Loucy (cell line): ENCODE results near the gene SH2D3C.

Source experiments
- H2AFZ ChIP-seq: fragments of 200-600 bp; sonication (generic); 2 replicates; pipeline ENCODE4 v1.6.0; 2016; ENCODE audit warnings: antibody characterized with exemption, mild to moderate bottlenecking, low read length, moderate library complexity
- H3F3A ChIP-seq: fragments of 200-600 bp; 2 replicates; pipeline ENCODE4 v1.6.0; 2016; ENCODE audit warnings: antibody characterized with exemption, low read depth, mild to moderate bottlenecking
- H3K27me3 ChIP-seq: fragments of 200-600 bp; sonication (generic); 2 replicates; pipeline ENCODE4 v1.6.1; 2014; ENCODE audit warnings: low read length, mild to moderate bottlenecking; ENCODE audit not compliant: insufficient read depth, poor library complexity, severe bottlenecking
- H3K36me3 ChIP-seq: fragments of 200-600 bp; sonication (generic); 2 replicates; pipeline ENCODE4 v1.6.1; 2016; ENCODE audit warnings: low read length; ENCODE audit not compliant: insufficient read depth
- H3K4me1 ChIP-seq: fragments of 200-600 bp; sonication (generic); 2 replicates; pipeline ENCODE4 v1.5.1; 2014; ENCODE audit warnings: low read length, mild to moderate bottlenecking; ENCODE audit not compliant: insufficient read depth, poor library complexity, severe bottlenecking
- H3K4me2 ChIP-seq: fragments of 200-600 bp; sonication (generic); 2 replicates; pipeline ENCODE4 v1.6.0; 2014; ENCODE audit warnings: antibody characterized with exemption, low read length, low read depth, mild to moderate bottlenecking; ENCODE audit not compliant: poor library complexity, severe bottlenecking
- H3K4me3 ChIP-seq: fragments of 200-600 bp; sonication (generic); 2 replicates; pipeline ENCODE4 v1.5.1; 2014; ENCODE audit warnings: low read length, mild to moderate bottlenecking, mixed read lengths; ENCODE audit not compliant: poor library complexity, severe bottlenecking
- H3K79me2 ChIP-seq: fragments of 200-600 bp; sonication (generic); 2 replicates; pipeline ENCODE4 v1.6.1; 2014; ENCODE audit warnings: low read length; ENCODE audit not compliant: insufficient read depth
- H3K9ac ChIP-seq: fragments of 200-600 bp; sonication (generic); 2 replicates; pipeline ENCODE4 v1.6.0; 2014; ENCODE audit warnings: mild to moderate bottlenecking, low read depth, low read length, moderate library complexity; ENCODE audit not compliant: poor library complexity, severe bottlenecking
- H3K9me2 ChIP-seq: fragments of 200-600 bp; sonication (generic); replicated peaks from 2 replicates; pipeline ENCODE4 v1.6.1; 2016; ENCODE audit warnings: low read depth, low read length, mixed read lengths
- H3K9me3 ChIP-seq: fragments of 200-600 bp; sonication (generic); 2 replicates; pipeline ENCODE4 v1.6.1; 2014; ENCODE audit warnings: mild to moderate bottlenecking, antibody characterized with exemption, low read length, low read depth; ENCODE audit not compliant: insufficient read depth
- H4K20me1 ChIP-seq: fragments of 200-600 bp; sonication (generic); 2 replicates; pipeline ENCODE4 v1.6.0; 2014; ENCODE audit warnings: antibody characterized with exemption, low read length, mild to moderate bottlenecking; ENCODE audit not compliant: insufficient read depth, poor library complexity, severe bottlenecking
- EZH2phosphoT487 ChIP-seq: fragments of 200-600 bp; IDR thresholded peaks from 2 replicates; pipeline ENCODE4 v1.6.1; 2018; ENCODE audit warnings: antibody characterized with exemption, mild to moderate bottlenecking, moderate library complexity, borderline replicate concordance
- TF ChIP-seq, protein P1 (sequence below): fragments of 200-600 bp; sonication (generic); conservative IDR thresholded peaks from 2 replicates; pipeline ENCODE4 v1.5.1; 2014; ENCODE audit warnings: mild to moderate bottlenecking, antibody characterized with exemption, low read length

SH2D3C gene

DNA sequence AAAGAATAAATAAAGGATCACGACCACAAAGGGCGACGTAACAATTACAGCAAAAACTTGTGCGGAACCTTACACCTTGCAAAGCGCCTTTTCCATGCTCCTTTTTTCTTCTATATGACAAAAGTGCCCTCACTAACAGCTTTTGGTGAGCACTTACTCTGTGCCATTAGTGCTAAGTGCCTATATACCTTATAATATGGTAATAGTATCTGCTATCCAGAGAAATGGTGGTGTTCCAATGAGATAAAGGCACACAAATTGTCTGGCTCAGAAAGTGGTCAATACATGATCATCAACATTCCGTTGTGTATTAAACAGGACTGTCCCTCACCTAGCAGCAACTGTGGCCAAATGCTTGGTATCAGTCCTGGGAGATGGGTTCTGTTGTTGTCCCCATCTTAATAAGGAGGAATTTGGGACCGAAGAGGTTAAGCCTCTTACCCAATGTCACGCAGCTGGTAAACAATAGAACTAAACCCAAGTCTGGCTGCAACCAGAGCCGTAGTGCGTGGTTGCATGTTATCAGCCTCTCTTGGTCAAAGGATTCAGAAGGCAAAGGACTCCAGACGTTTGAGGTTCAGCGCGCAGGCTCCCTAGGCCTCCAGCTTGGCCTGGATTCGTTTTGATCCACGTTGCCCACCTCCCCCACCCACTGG lies 42.8 kb downstream of the SH2D3C start:
- Histone ChIP-seq H3K9me2 (no peaks in the 10 kb centered on the region), H3K9me3 (no peaks in the 10 kb centered on the region), H3K79me2 (peaks cover 9% of the 10 kb centered on the region), H3K4me3 (peak overlapping the region; percentile 3), H3K4me1 (peaks cover 14% of the 10 kb centered on the region), H4K20me1 (peaks cover 5% of the 10 kb centered on the region), H2AFZ (no peak overlapping the region), H3K9ac (no peak overlapping the region), H3K36me3 (peaks cover 25% of the 10 kb centered on the region; the same call in 1 of the 2 replicates), H3K27me3 (no peaks in the 10 kb centered on the region), H3K4me2 (peak overlapping the region; percentile 21), H3F3A (no peaks in the 10 kb centered on the region)
- TF ChIP-seq EZH2phosphoT487 = no peak
- TF ChIP-seq, protein P1, sequence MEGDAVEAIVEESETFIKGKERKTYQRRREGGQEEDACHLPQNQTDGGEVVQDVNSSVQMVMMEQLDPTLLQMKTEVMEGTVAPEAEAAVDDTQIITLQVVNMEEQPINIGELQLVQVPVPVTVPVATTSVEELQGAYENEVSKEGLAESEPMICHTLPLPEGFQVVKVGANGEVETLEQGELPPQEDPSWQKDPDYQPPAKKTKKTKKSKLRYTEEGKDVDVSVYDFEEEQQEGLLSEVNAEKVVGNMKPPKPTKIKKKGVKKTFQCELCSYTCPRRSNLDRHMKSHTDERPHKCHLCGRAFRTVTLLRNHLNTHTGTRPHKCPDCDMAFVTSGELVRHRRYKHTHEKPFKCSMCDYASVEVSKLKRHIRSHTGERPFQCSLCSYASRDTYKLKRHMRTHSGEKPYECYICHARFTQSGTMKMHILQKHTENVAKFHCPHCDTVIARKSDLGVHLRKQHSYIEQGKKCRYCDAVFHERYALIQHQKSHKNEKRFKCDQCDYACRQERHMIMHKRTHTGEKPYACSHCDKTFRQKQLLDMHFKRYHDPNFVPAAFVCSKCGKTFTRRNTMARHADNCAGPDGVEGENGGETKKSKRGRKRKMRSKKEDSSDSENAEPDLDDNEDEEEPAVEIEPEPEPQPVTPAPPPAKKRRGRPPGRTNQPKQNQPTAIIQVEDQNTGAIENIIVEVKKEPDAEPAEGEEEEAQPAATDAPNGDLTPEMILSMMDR = no peak

GRCh38 chr9:127734747-127735529 lies 43.5 kb downstream of the SH2D3C start, which contains the start of gene TOR2A:
TOR2A (minus strand) TSS chr9:127735294; CDS start chr9:127735270, 24 bp downstream.
- TF ChIP-seq, protein P1 = peak; percentile 92
- no peak for TF ChIP-seq EZH2phosphoT487
- peaks cover 5% of the 10 kb centered on the region for H4K20me1 ChIP-seq

DNA sequence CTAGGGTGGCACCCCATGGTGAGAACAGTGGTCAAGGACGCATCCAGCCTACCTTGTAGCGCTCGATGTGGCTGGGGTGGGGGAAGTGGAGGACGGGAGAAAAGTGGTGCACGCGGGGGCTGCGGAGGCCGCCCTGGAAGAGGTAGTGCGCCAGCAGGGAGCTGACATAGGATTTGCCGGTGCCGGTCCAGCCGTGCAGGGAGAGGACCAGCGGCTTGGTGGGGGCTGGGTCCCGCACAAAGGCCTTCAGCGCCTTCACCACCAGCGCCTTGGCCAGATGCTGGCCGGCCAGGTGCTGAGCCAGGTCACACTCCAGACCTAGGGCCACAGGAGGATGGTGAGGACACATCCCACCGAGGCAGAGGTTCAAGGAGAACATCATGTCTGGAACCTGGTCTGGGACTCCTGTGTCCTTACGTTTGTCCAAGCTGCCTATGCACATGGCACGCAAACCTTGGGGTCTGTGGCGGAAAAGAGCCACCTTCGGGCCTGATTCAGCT lies 44.2 kb downstream of the SH2D3C start:
- H3K9me3 ChIP-seq = no peaks in the 10 kb centered on the region
- H3K9ac ChIP-seq = peak overlapping the region; percentile 81
- no peak overlapping the region for H2AFZ ChIP-seq
- H3F3A ChIP-seq = no peaks in the 10 kb centered on the region
- H3K4me1 ChIP-seq = peaks cover 14% of the 10 kb centered on the region
- H3K79me2 ChIP-seq = peaks cover 9% of the 10 kb centered on the region
- H3K9me2 ChIP-seq = no peaks in the 10 kb centered on the region
- peaks cover 12% of the 10 kb centered on the region; the same call in 1 of the 2 replicates for H3K36me3 ChIP-seq
- no peaks in the 10 kb centered on the region for H3K27me3 ChIP-seq
- TF ChIP-seq, protein P1 = no peak
- no peak for TF ChIP-seq EZH2phosphoT487
- peaks cover 5% of the 10 kb centered on the region for H4K20me1 ChIP-seq
- H3K4me2 ChIP-seq = peak overlapping the region; percentile 91
- peak overlapping the region; percentile 92 for H3K4me3 ChIP-seq

More at GRCh38 chr9:127734747-127735529, 43.5 kb downstream of the SH2D3C start, which contains the start of gene TOR2A:
- Histone ChIP-seq H3K9ac (peak within 1 kb of the TSS; percentile 81), H3K27me3 (no peaks in the 10 kb centered on the region), H3K4me1 (peaks cover 14% of the 10 kb centered on the region), H3K36me3 (peaks cover 19% of the 10 kb centered on the region; the same call in 1 of the 2 replicates), H3K4me3 (peak within 1 kb of the TSS; percentile 92), H3K4me2 (peak within 1 kb of the TSS; percentile 91), H3K9me3 (no peaks in the 10 kb centered on the region), H3K79me2 (peaks cover 9% of the 10 kb centered on the region), H3F3A (no peaks in the 10 kb centered on the region), H2AFZ (peak within 1 kb of the TSS; percentile 83), H3K9me2 (no peaks in the 10 kb centered on the region)
